Measurements from ENCODE around the gene CLIP2. TPM values are rescaled to one million over a fixed set of nuclear protein-coding genes. Genes with fewer than 3 reads are reported as not detected.
A peak's percentile ranks its signal among the peaks of the same experiment; 100 is the strongest.

The CLIP2 gene
- total RNA-seq (2022): 13.7 and 14.2 TPM in 2 replicates
- Bru-seq, nascent RNA: percentile 39 among the genes with signal in this experiment
- percentile 38 among the genes with signal in this experiment for BruChase-seq, experiment 1, labeled RNA remaining after a 6-hour chase
- percentile 39 among the genes with signal in this experiment for BruChase-seq, experiment 2, labeled RNA remaining after a 2-hour chase
- long read RNA-seq, full-length matches to known transcripts: 8 of 26 reads
- long read RNA-seq, partial matches to known transcripts: 5 of 26 reads
- long read RNA-seq, other reads (novel, unspliced or antisense): 13 of 26 reads

- DNase-seq (ENCODE audit: unreplicated experiment): peak; percentile 72
- Mint-ChIP-seq H3K4me1 (ENCODE audit: insufficient read depth, unreplicated experiment) (peaks cover 15% of the 10 kb centered on the region), H3K36me3 (ENCODE audit: insufficient read depth, unreplicated experiment) (peaks cover 7% of the 10 kb centered on the region), H3K27me3 (ENCODE audit: insufficient read depth, unreplicated experiment) (no peaks in the 10 kb centered on the region), H3K9me3 (ENCODE audit: unreplicated experiment) (no peaks in the 10 kb centered on the region), H3K27ac (ENCODE audit: low read depth, unreplicated experiment) (no peak within 1 kb of the TSS), H3K4me3 (ENCODE audit: unreplicated experiment) (peak within 1 kb of the TSS; percentile 70)
- no peak for TF ChIP-seq CTCF (IDR thresholded peaks at IDR 0.05; ENCODE audit: unreplicated experiment)
- ChIA-PET CTCF (interaction anchor here (0.5 to 5.1 kb wide), 10 partner anchors 11 to 262 kb away, joined by 3 to 27 read pairs (median 4); partner anchors contain the start of gene LIMK1), POLR2A (interaction anchor here (1.0 to 3.0 kb wide), 5 partner anchors 9 to 114 kb away, joined by 3 to 29 read pairs (median 11); no protein-coding TSS in a partner anchor)
- BruUV-seq (replicated peaks): no TSS peak
- intact Hi-C loops (cut with micrococcal nuclease): loop anchor here (1.0 to 2.0 kb wide), 2 partner anchors 19 to 106 kb away; no protein-coding TSS in a partner anchor
Observed at GRCh38 chr7:74289018-74289658, at the start of gene CLIP2. Gene CLIP2, plus strand, starts transcription at chr7:74289407. Its CDS starts 28,140 bp downstream, at chr7:74317547.

GRCh38 chr7:74240482-74240881 lies 48.7 kb upstream of the CLIP2 start:
- TF ChIP-seq CTCF (IDR thresholded peaks at IDR 0.05; ENCODE audit: unreplicated experiment): no peak
- POLR2A ChIA-PET: interaction anchor here (1.7 kb wide), 1 partner anchor 13 kb away, joined by 4 read pairs; no protein-coding TSS in a partner anchor
- intact Hi-C loops (cut with micrococcal nuclease): no loop called here
- H3K27ac Mint-ChIP-seq (ENCODE audit: low read depth, unreplicated experiment): no peak overlapping the region
- H3K9me3 Mint-ChIP-seq (ENCODE audit: unreplicated experiment): no peaks in the 10 kb centered on the region
- BruUV-seq (replicated peaks): no TSS peak
- peaks cover 69% of the 10 kb centered on the region for H3K36me3 Mint-ChIP-seq (ENCODE audit: insufficient read depth, unreplicated experiment)
- no peaks in the 10 kb centered on the region for H3K27me3 Mint-ChIP-seq (ENCODE audit: insufficient read depth, unreplicated experiment)
- H3K4me1 Mint-ChIP-seq (ENCODE audit: insufficient read depth, unreplicated experiment): no peaks in the 10 kb centered on the region
- CTCF ChIA-PET: interaction anchor here (1.0 to 2.7 kb wide), 2 partner anchors 34 to 161 kb away, joined by 4 to 14 read pairs; no protein-coding TSS in a partner anchor
- no peak overlapping the region for H3K4me3 Mint-ChIP-seq (ENCODE audit: unreplicated experiment)
- no peak for DNase-seq (ENCODE audit: unreplicated experiment)

- H3K9me3 Mint-ChIP-seq (ENCODE audit: unreplicated experiment): no peaks in the 10 kb centered on the region
- H3K27ac Mint-ChIP-seq (ENCODE audit: low read depth, unreplicated experiment): peak overlapping the region; percentile 5
- peaks cover 82% of the 10 kb centered on the region for H3K36me3 Mint-ChIP-seq (ENCODE audit: insufficient read depth, unreplicated experiment)
- H3K27me3 Mint-ChIP-seq (ENCODE audit: insufficient read depth, unreplicated experiment): no peaks in the 10 kb centered on the region
- no TSS peak for BruUV-seq (replicated peaks)
- intact Hi-C loops (cut with micrococcal nuclease): no loop called here
- ChIA-PET CTCF (interaction anchor here (2.7 kb wide), 1 partner anchor 160 kb away, joined by 14 read pairs; no protein-coding TSS in a partner anchor), POLR2A (interaction anchor here (0.7 kb wide), 1 partner anchor 12 kb away, joined by 3 read pairs; the partner anchor contains the start of gene RFC2)
- no peak for TF ChIP-seq CTCF (IDR thresholded peaks at IDR 0.05; ENCODE audit: unreplicated experiment)
- no peak overlapping the region for H3K4me3 Mint-ChIP-seq (ENCODE audit: unreplicated experiment)
- H3K4me1 Mint-ChIP-seq (ENCODE audit: insufficient read depth, unreplicated experiment): no peaks in the 10 kb centered on the region
- DNase-seq (ENCODE audit: unreplicated experiment): no peak
Observed at GRCh38 chr7:74242122-74242443, 47.1 kb upstream of the CLIP2 start.

- CTCF ChIA-PET: no interaction called here
- H3K9me3 Mint-ChIP-seq (ENCODE audit: unreplicated experiment): no peaks in the 10 kb centered on the region
- H3K36me3 Mint-ChIP-seq (ENCODE audit: insufficient read depth, unreplicated experiment): peaks cover 87% of the 10 kb centered on the region
- no TSS peak for BruUV-seq (replicated peaks)
- no peaks in the 10 kb centered on the region for H3K27me3 Mint-ChIP-seq (ENCODE audit: insufficient read depth, unreplicated experiment)
- no peak for DNase-seq (ENCODE audit: unreplicated experiment)
- TF ChIP-seq CTCF (IDR thresholded peaks at IDR 0.05; ENCODE audit: unreplicated experiment): no peak
- H3K4me3 Mint-ChIP-seq (ENCODE audit: unreplicated experiment): no peak overlapping the region
- intact Hi-C loops (cut with micrococcal nuclease): no loop called here
- no peaks in the 10 kb centered on the region for H3K4me1 Mint-ChIP-seq (ENCODE audit: insufficient read depth, unreplicated experiment)
- H3K27ac Mint-ChIP-seq (ENCODE audit: low read depth, unreplicated experiment): no peak overlapping the region
- POLR2A ChIA-PET: no interaction called here
Observed at GRCh38 chr7:74246497-74246896, 42.7 kb upstream of the CLIP2 start.

Measured in MCF 10A (cell line).